GM18951 (cell line): ENCODE results near the gene MAP3K5.

Source experiments
- POLR2A ChIP-seq: IDR thresholded peaks from 4 replicates; pipeline ENCODE4 v1.6.1; 2011; ENCODE audit warnings: mild to moderate bottlenecking; ENCODE audit not compliant: insufficient read length, insufficient read depth; ENCODE audit errors: extremely low read depth
- in situ Hi-C: fragments of 300-500 bp; cut with MboI; formaldehyde crosslinking; loops from one replicate; pipeline ENCODE4 v1.12.0; 2022; ENCODE audit warnings: low sequenced_read_pairs, mixed read lengths, inconsistent platforms; ENCODE audit not compliant: unreplicated experiment

The MAP3K5 gene

GRCh38 chr6:136739501-136739900, 52.8 kb downstream of the MAP3K5 start:
- in situ Hi-C loops: no loop called here
- TF ChIP-seq POLR2A: no peak

GRCh38 chr6:136739071-136739470, 53.2 kb downstream of the MAP3K5 start:
- in situ Hi-C loops: no loop called here
- TF ChIP-seq POLR2A: no peak

GRCh38 chr6:136738692-136739057, 53.6 kb downstream of the MAP3K5 start:
- no peak for TF ChIP-seq POLR2A
- in situ Hi-C loops: no loop called here

GRCh38 chr6:136737871-136738691, 54.2 kb downstream of the MAP3K5 start:
- in situ Hi-C loops: no loop called here
- TF ChIP-seq POLR2A: no peak

- no peak for TF ChIP-seq POLR2A
- in situ Hi-C loops: no loop called here
These were observed 54.9 kb downstream of the MAP3K5 start for GRCh38 chr6:136737374-136737844.

GRCh38 chr6:136736281-136736960, 55.9 kb downstream of the MAP3K5 start:
- in situ Hi-C loops: no loop called here
- no peak for TF ChIP-seq POLR2A

- no peak for TF ChIP-seq POLR2A
These were observed 57.3 kb downstream of the MAP3K5 start for GRCh38 chr6:136734977-136735376.

GRCh38 chr6:136732889-136733288, 59.4 kb downstream of the MAP3K5 start:
- in situ Hi-C loops: no loop called here
- no peak for TF ChIP-seq POLR2A

More at GRCh38 chr6:136734977-136735376, 57.3 kb downstream of the MAP3K5 start:
- in situ Hi-C loops: no loop called here

GRCh38 chr6:136729832-136730231, 62.4 kb downstream of the MAP3K5 start:
- no peak for TF ChIP-seq POLR2A
- in situ Hi-C loops: no loop called here

GRCh38 chr6:136728976-136729515, 63.2 kb downstream of the MAP3K5 start:
- in situ Hi-C loops: no loop called here

GRCh38 chr6:136728033-136728939, 64.0 kb downstream of the MAP3K5 start:
- no peak for TF ChIP-seq POLR2A
- in situ Hi-C loops: no loop called here

More at GRCh38 chr6:136728976-136729515, 63.2 kb downstream of the MAP3K5 start:
- no peak for TF ChIP-seq POLR2A

- no peak for TF ChIP-seq POLR2A
- in situ Hi-C loops: no loop called here
These were observed 65.3 kb downstream of the MAP3K5 start for GRCh38 chr6:136726837-136727557.
